GM10248 (cell line): ENCODE results near the gene LHFPL3.

Experiments
- CTCF ChIA-PET: fragments of 300-600 bp; sonication (Branson Sonifier 250); formaldehyde crosslinking; extraction: SDS; loops from one replicate; lab custom pipeline; 2021; ENCODE audit warnings: antibody characterized with exemption; lab: Yijun Ruan, JAX
- POLR2A ChIA-PET: fragments of 350-650 bp; sonication (Branson Sonifier 250); formaldehyde crosslinking; extraction: SDS; loops from one replicate; lab custom pipeline; 2020; ENCODE audit warnings: antibody characterized with exemption; lab: Yijun Ruan, JAX
- DNase-seq: peaks from one replicate; pipeline ENCODE4 v3.0.0; 2012; ENCODE audit errors: extremely low spot score
- TF ChIP-seq, protein P1 (sequence below): IDR thresholded peaks from 2 replicates; pipeline ENCODE4 v1.5.1; 2012; ENCODE audit warnings: mild to moderate bottlenecking, low read depth; ENCODE audit errors: extremely low read depth, missing control alignments, control extremely low read depth

The LHFPL3 gene

GRCh38 chr7:104653825-104654401, 325.5 kb downstream of the LHFPL3 start:
- CTCF ChIA-PET: interaction anchor here (1.2 to 2.3 kb wide), 3 partner anchors 11 to 422 kb away, joined by 3 to 12 read pairs (median 4); no protein-coding TSS in a partner anchor

GRCh38 chr7:104655592-104655991, 327.2 kb downstream of the LHFPL3 start:
- CTCF ChIA-PET: interaction anchor here (2.3 kb wide), 1 partner anchor 12 kb away, joined by 12 read pairs; no protein-coding TSS in a partner anchor
- POLR2A ChIA-PET: no interaction called here
- DNase-seq: no peak
- TF ChIP-seq, protein P1, sequence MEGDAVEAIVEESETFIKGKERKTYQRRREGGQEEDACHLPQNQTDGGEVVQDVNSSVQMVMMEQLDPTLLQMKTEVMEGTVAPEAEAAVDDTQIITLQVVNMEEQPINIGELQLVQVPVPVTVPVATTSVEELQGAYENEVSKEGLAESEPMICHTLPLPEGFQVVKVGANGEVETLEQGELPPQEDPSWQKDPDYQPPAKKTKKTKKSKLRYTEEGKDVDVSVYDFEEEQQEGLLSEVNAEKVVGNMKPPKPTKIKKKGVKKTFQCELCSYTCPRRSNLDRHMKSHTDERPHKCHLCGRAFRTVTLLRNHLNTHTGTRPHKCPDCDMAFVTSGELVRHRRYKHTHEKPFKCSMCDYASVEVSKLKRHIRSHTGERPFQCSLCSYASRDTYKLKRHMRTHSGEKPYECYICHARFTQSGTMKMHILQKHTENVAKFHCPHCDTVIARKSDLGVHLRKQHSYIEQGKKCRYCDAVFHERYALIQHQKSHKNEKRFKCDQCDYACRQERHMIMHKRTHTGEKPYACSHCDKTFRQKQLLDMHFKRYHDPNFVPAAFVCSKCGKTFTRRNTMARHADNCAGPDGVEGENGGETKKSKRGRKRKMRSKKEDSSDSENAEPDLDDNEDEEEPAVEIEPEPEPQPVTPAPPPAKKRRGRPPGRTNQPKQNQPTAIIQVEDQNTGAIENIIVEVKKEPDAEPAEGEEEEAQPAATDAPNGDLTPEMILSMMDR: no peak

More at GRCh38 chr7:104653825-104654401, 325.5 kb downstream of the LHFPL3 start:
- TF ChIP-seq, protein P1: no peak
- POLR2A ChIA-PET: no interaction called here
- DNase-seq: no peak

DNA sequence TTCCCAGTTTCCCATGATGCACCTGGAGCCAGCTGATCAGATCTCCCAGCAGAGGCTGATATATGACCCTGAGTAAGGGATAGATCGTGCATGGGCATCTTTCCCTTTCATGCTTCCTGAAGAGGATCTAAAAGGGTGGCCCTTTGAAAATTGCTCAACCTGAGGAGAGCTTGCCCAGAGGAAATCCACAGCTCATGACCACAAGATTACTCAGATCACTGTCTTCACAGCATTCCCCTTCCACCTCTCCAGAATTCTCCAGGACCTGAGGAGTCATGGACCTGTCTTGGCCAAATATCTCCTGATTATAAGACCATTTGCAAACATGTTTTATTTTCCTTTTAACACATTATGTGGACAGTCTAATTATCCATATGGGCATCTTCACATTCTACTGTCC, 328.1 kb downstream of the LHFPL3 start:
- CTCF ChIA-PET: interaction anchor here (1.0 to 1.8 kb wide), 3 partner anchors 8 to 60 kb away, joined by 3 to 5 read pairs (median 4); no protein-coding TSS in a partner anchor
- POLR2A ChIA-PET: no interaction called here
- DNase-seq: no peak
- TF ChIP-seq, protein P1: no peak

- TF ChIP-seq, protein P1: no peak
- CTCF ChIA-PET: interaction anchor here (1.0 to 1.8 kb wide), 5 partner anchors 9 to 59 kb away, joined by 3 to 5 read pairs (median 3); no protein-coding TSS in a partner anchor
- POLR2A ChIA-PET: no interaction called here
- DNase-seq: no peak
Observed at GRCh38 chr7:104657134-104657533, 328.7 kb downstream of the LHFPL3 start.

GRCh38 chr7:104661575-104661974, 333.2 kb downstream of the LHFPL3 start:
- TF ChIP-seq, protein P1: no peak
- DNase-seq: no peak
- POLR2A ChIA-PET: no interaction called here
- CTCF ChIA-PET: no interaction called here

DNA sequence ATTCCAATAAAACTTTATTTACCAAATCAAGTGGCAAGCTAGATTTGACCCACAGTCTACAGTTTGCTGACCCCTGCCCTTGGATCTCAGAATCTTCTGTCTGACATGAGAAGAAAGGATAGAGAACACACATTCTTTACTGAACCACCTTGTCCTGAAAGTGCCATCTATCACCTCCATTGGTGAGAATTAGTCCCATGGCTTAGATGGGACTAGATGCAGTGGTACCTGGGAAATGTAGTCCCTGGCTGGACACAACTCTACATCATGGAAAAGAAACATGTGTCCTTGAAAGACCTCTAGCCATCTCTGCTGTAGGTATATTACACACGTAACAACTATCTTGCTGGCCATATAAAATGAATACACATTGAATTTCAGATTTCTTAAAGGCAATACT, 336.2 kb downstream of the LHFPL3 start:
- CTCF ChIA-PET: interaction anchor here (1.4 kb wide), 1 partner anchor 11 kb away, joined by 3 read pairs; no protein-coding TSS in a partner anchor
- TF ChIP-seq, protein P1: no peak
- POLR2A ChIA-PET: no interaction called here
- no peak for DNase-seq
